Astrocyte of the cerebellum (primary cell): ENCODE results near the gene EIF2B4.
"Not testable (repeated sequence)": the region's sequence is repeated elsewhere in the genome, so short reads cannot be mapped to it uniquely, and the experiment has no call there.

ENCODE experiments used
- DNase-seq: peaks from one replicate; pipeline ENCODE4 v3.0.0-alpha.2; 2011; ENCODE audit warnings: low read depth
- H3K4me3 ChIP-seq: 2 replicates; pipeline ENCODE4 v1.5.1; 2011; ENCODE audit warnings: mild to moderate bottlenecking, low read depth, low read length, moderate library complexity
- CTCF ChIP-seq: IDR thresholded peaks from 2 replicates; pipeline ENCODE4 v1.5.1; 2012; ENCODE audit warnings: low read length, low read depth, moderate library complexity, mild to moderate bottlenecking; ENCODE audit errors: missing control alignments
- in situ Hi-C: cut with HindIII; loops from 2 replicates; pipeline ENCODE4 v1.10.0; 2017; ENCODE audit warnings: low sequenced_read_pairs

Gene EIF2B4

GRCh38 chr2:27354597-27354927, 15.6 kb downstream of the EIF2B4 start:
- in situ Hi-C loops = no loop called here
- H3K4me3 ChIP-seq = no peak overlapping the region
- DNase-seq = no peak
- TF ChIP-seq CTCF = no peak

- H3K4me3 ChIP-seq = no peak overlapping the region
- no peak for DNase-seq
- in situ Hi-C loops = no loop called here
- TF ChIP-seq CTCF = no peak
These were observed 16.2 kb downstream of the EIF2B4 start for GRCh38 chr2:27353762-27354596.

GRCh38 chr2:27353386-27353761, 16.8 kb downstream of the EIF2B4 start:
- DNase-seq, in situ Hi-C loops, H3K4me3 ChIP-seq: not testable (repeated sequence)

GRCh38 chr2:27351802-27352598, 18.1 kb downstream of the EIF2B4 start:
- in situ Hi-C loops = no loop called here
- no peak for TF ChIP-seq CTCF
- DNase-seq = no peak
- no peak overlapping the region for H3K4me3 ChIP-seq

GRCh38 chr2:27350106-27350693, 19.9 kb downstream of the EIF2B4 start:
- TF ChIP-seq CTCF = no peak
- in situ Hi-C loops = no loop called here
- DNase-seq = no peak
- H3K4me3 ChIP-seq = no peak overlapping the region

GRCh38 chr2:27347641-27348040, 22.5 kb downstream of the EIF2B4 start:
- no peak for TF ChIP-seq CTCF
- H3K4me3 ChIP-seq = no peak overlapping the region
- no peak for DNase-seq
- in situ Hi-C loops = no loop called here

- no peak for DNase-seq
- no peak for TF ChIP-seq CTCF
- no peak overlapping the region for H3K4me3 ChIP-seq
- in situ Hi-C loops = no loop called here
These were observed 34.0 kb downstream of the EIF2B4 start for GRCh38 chr2:27336173-27336572.
